Measurements from ENCODE around the gene BRF1.
A peak's percentile ranks its signal among the peaks of the same experiment; 100 is the strongest.

The BRF1 gene

DNA sequence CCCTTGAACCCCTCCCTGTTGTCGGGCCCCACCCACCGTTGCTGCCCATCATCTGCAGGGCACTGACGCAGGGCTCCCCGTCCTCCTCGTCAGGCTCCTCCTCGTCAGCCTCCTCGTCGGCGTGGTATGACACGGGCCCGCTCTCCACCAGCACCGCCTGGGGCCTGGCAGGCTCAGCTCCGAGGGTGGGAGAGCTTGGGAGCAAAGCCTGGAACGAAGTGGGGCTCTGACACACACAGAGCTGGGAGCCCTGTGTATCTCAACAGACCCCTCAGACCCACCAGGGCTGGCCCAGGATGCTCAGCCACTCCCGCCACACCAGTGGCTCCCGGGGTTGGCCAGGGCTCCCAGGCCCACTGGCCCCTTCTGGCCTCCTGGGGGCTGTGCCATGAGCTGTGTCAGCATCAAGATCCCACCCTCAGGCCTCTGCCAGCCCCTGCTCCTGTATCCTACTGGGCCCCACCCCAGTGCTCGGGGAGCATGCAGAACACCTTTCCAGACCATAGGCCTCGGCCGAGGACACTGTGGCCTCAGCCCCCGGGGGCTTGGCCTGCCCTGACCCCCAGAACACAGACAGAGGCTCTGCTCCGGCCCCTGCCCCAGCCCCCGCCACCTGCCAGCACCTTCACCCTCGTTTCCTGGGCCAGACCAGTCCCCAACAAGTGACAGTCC, 89.6 kb downstream of the BRF1 start:
- DNase-seq (ENCODE audit: low read depth), result no peak

GRCh38 chr14:105210266-105211025, 90.4 kb downstream of the BRF1 start:
- no peak for DNase-seq (ENCODE audit: low read depth)

- no peak for DNase-seq (ENCODE audit: low read depth)
Measured at GRCh38 chr14:105209646-105210045, 91.2 kb downstream of the BRF1 start.

- DNase-seq (ENCODE audit: low read depth), result no peak
Measured at GRCh38 chr14:105209091-105209490, 91.7 kb downstream of the BRF1 start.

- no peak for DNase-seq (ENCODE audit: low read depth)
Measured at GRCh38 chr14:105208738-105209075, 92.1 kb downstream of the BRF1 start.

- DNase-seq (ENCODE audit: low read depth), result no peak
Measured at GRCh38 chr14:105207996-105208737, 92.6 kb downstream of the BRF1 start.

GRCh38 chr14:105207460-105207901, 93.3 kb downstream of the BRF1 start:
- no peak for DNase-seq (ENCODE audit: low read depth)

GRCh38 chr14:105206873-105207272, 93.9 kb downstream of the BRF1 start:
- no peak for DNase-seq (ENCODE audit: low read depth)

GRCh38 chr14:105205673-105206208, 95.1 kb downstream of the BRF1 start:
- no peak for DNase-seq (ENCODE audit: low read depth)

DNA sequence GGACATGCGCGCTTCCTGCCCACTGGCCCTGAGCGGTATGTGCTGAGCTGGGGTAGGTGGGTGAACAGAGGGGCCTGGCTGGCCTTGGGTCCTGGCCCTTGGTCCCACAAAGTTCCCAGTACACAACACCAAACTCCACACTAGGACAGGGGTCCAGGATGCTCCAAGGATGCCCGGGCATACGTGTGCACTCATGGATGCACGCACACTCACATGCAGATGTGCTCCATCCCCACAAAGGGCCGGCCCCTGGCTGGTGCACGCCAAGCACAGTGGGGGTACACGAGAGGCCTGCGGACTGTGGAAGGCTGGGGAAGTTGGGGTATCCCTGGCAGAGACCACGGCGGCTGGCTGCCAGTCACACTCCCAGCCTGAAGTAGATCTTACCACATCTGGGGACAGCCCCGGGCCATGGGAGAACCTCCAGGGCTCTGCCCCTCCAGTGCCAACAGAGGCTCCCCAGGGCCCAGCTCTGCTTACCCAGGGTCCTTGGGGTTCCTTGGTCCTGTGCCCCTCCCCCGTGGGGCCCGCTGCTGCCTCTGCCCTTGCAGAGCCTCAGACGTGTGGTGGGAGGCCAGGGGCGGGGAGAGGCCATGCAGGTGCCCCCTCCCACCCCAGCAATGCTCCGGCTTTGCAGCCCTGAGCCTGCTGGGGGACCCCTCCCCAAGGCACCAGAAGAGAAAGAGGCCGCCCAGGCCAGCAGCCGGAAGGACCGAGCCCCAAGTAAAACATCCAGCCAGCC, 95.7 kb downstream of the BRF1 start:
- no peak for DNase-seq (ENCODE audit: low read depth)

GRCh38 chr14:105204206-105204930, 96.4 kb downstream of the BRF1 start:
- no peak for DNase-seq (ENCODE audit: low read depth)

- no peak for DNase-seq (ENCODE audit: low read depth)
Measured at GRCh38 chr14:105203701-105204100, 97.1 kb downstream of the BRF1 start.

DNA sequence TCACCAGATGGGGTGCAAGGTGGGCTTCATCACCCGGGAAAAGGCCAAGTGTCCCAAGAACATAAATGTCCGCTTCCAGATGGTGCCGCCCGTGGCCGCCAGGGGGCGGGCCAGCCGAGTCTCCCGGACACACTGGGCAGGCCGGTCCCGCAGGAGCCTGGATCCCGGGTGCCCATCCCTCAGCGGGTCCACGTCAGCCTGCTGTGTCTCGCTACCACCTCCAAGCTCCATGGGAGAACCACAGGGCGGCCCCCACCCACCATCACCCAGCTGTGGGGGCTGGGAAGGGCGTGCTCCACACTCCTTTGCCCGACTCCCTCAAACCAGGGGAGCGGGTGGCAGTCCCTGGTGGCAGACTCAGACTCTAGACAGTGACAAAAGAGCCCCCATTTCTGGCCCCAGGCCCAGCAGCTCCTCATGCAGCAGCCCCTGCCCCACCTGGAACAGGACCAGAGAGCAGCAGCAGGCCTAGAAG, 97.7 kb downstream of the BRF1 start:
- peak; percentile 57 for DNase-seq (ENCODE audit: low read depth)

DNA sequence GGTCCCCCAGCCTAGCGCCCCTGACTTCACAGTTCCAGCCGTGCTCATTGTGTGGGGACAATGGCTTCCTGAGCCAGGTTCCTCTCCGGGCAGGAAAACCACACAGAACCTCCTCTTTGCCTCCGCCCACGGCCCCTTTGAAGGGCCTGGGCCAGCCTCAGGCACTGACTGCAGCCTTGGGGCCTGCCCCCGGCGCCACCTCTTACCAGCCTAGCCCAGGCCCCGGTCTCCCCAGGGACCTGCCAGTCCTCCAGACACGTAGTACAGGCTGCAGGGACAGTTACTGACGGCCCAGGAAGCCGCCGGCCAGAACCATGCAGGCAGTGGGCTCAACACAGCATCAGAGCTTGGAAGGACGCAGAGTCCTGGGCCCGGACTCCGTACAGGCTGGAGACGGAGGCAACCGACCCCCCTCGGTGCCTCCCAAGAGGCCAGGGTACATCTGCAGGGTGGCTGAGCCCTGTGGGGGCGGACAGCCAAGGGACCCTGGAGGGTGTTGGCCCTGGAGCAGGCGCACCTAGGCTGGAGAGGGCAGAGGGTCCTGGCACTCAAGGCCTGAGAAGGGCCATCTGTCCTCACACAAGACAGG, 98.8 kb downstream of the BRF1 start:
- DNase-seq (ENCODE audit: low read depth), result peak; percentile 40

GRCh38 chr14:105201156-105201924, 99.5 kb downstream of the BRF1 start:
- DNase-seq (ENCODE audit: low read depth), result no peak

GRCh38 chr14:105200641-105201040, 100.2 kb downstream of the BRF1 start:
- DNase-seq (ENCODE audit: low read depth), result no peak

- no peak for DNase-seq (ENCODE audit: low read depth)
Measured at GRCh38 chr14:105200074-105200473, 100.7 kb downstream of the BRF1 start.

DNA sequence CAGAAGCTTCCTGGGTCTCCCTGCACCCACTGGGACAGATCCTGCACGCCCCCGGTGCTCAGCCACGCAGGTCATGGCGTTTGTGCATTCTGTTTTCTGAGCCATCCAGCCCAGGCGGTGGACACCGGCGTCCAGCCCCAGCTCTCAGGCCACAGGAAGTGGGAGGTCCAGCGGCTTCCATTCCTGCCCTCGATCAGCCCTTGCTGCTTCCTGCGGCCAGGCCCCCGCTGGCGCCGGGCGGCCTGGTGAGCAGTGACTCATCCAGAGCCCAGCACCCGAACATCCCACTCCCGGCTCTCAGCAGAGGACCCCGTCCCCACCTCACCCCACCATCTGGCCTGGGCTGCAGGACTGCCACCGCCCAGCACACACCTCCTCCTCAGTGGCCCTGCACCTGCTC, 101.7 kb downstream of the BRF1 start:
- no peak for DNase-seq (ENCODE audit: low read depth)

DNA sequence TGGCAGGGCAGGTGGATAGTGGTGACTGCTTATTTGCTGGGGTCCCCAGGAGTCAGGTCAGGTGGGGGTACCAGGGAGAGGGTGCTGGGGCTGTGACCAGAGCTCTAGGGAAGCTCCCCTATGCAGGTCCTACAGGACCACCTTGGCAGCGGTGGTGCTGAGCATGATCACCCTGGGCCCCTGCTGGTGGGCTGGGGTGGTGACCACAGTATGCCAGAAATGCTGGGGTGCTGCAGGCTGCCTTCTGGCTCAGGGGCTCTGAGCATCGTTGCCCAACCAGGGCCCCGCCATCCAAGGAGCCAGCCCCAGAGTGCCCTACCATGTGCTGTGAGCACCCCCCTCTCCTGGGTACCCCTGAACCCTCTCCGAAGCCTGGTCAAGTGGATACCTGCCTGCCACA, 102.2 kb downstream of the BRF1 start:
- DNase-seq (ENCODE audit: low read depth), result no peak

DNA sequence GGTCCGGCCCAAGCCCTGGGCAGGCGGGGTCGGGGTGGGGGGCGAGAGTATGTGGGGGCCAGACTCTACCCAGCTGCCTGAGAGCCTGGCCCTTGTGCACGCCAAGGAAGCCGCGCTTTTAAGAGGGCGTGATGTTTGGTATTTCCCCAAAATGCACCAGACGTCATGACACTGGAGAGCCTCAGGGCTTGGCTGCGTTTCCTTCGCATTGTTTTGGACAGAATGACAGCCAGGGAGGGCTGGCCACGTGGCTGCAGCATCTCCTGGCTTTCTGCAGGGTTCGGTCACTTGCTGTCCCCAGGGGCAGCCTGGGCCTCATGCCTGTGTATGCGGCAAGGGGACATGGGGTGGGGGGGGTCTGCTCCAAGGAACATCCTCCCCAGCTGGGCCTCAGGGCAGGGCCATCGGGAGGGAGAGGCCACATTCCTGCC, 103.6 kb downstream of the BRF1 start:
- DNase-seq (ENCODE audit: low read depth), result no peak
